ENCODE results near the gene ELAPOR2. TPM values are rescaled to one million over a fixed set of nuclear protein-coding genes. Genes with fewer than 3 reads are reported as not detected.
A peak's percentile ranks its signal among the peaks of the same experiment; 100 is the strongest.

Gene ELAPOR2
- total and polyA plus RNA-seq, 9 of the 15 experiments (the other 6 are each of a cell fraction or from before 2014, with no cell fraction given), result 9.2 to 72.0 (median 35.0) TPM

GRCh38 chr7:87058744-87059524, 520 bp downstream of the ELAPOR2 start (continued):
- TF ChIP-seq ZNF318 (IDR thresholded peaks at IDR 0.05; ENCODE audit: borderline replicate concordance in 1 of 2, low read depth in 1 of 2) (no peak), DPF2 (IDR thresholded peaks at IDR 0.05) (no peak), ZBTB17 (CRISPR knock-in tag; IDR thresholded peaks at IDR 0.05) (peak; percentile 45; the same call in 1 of the 2 replicates), ZNF76 (CRISPR knock-in tag; IDR thresholded peaks at IDR 0.05; ENCODE audit: borderline replicate concordance) (no peak), TBL1XR1 (IDR thresholded peaks at IDR 0.05; ENCODE audit: low read length in 2 of 2) (0 out of 4 replicates have a peak, but pooled peaks of 1 of the 2 experiments have one; percentile 4), ZBTB9 (CRISPR knock-in tag; IDR thresholded peaks at IDR 0.05) (no peak), EGR1 (conservative IDR thresholded peaks at IDR 0.05) (no peak), NFIX (CRISPR knock-in tag; IDR thresholded peaks at IDR 0.05; ENCODE audit: low read depth) (no peak), NR2C2 (CRISPR knock-in tag; IDR thresholded peaks at IDR 0.05) (no peak), NR2C2 (tag; IDR thresholded peaks at IDR 0.05) (no peak), HNRNPK (IDR thresholded peaks at IDR 0.05; ENCODE audit: low read depth, low read length, poor library complexity, severe bottlenecking) (no peak), PRMT5 (CRISPR knock-in tag; IDR thresholded peaks at IDR 0.05) (no peak), RBM34 (IDR thresholded peaks at IDR 0.05; ENCODE audit: borderline replicate concordance, insufficient read depth, low read length) (no peak), ZNF518B (CRISPR knock-in tag; IDR thresholded peaks at IDR 0.05) (no peak)

Measured in K562 (cell line).